ENCODE data around the gene FAM170B. TPM values are rescaled to one million over a fixed set of nuclear protein-coding genes. Genes with fewer than 3 reads are reported as not detected.

FAM170B gene
- polyA plus RNA-seq, 1 of the 3 experiments (the other 2 are of a cell fraction): not detected

DNA sequence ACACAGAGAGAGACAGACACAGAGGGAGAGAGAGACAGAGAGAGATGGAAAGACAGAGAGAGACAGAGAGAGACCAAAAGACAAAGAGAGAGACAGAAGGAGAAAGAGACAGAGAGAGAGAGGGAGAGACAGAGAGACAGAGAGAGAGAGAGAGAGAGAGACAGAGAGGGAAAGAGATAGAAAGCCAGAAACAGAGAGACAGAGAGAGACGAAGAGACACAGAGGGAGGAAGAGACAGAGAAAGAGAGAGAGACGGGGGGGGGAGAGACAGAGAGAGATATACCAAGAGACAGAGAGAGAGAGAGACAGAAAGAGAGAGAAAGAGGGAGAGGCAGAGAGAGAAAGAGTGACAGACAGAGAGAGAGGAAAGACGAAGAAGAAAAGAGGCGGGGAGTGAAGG is 28.7 kb downstream of the FAM170B start:
- Histone ChIP-seq H3K4me2 (no peak overlapping the region), H3K79me2 (ENCODE audit: insufficient read depth) (no peaks in the 10 kb centered on the region), H3K4me3 (ENCODE audit: low read depth in 2 of 2, low read length in 1 of 2) (no peak overlapping the region), H3K27ac (ENCODE audit: low read depth in 2 of 2, low read length in 1 of 2) (no peak overlapping the region), H3K9ac (no peak overlapping the region), H3K4me1 (ENCODE audit: control insufficient read depth in 1 of 2, insufficient read depth in 2 of 2, low read depth in 1 of 2, low read length in 1 of 2) (peaks cover 0 to 15% of the 10 kb centered on the region in 2 experiments; a peak in 1 of 4 replicates), H3K9me2 (no peaks in the 10 kb centered on the region), H3K9me3 (no peaks in the 10 kb centered on the region), H3F3A (replicated peaks; ENCODE audit: insufficient read depth) (no peaks in the 10 kb centered on the region), H3K27me3 (ENCODE audit: insufficient read depth) (no peaks in the 10 kb centered on the region), H3K36me3 (replicated peaks in 1 of 2; ENCODE audit: control insufficient read depth in 1 of 2, insufficient read depth in 2 of 2, low read length in 1 of 2) (no peaks in the 10 kb centered on the region), H2AFZ (ENCODE audit: low read depth) (no peak overlapping the region), H4K20me1 (ENCODE audit: insufficient read depth) (no peaks in the 10 kb centered on the region)
- TF ChIP-seq EZH2phosphoT487 (IDR thresholded peaks at IDR 0.05; ENCODE audit: borderline replicate concordance, low read depth): no peak
- no peak for TF ChIP-seq USF1 (IDR thresholded peaks at IDR 0.05; ENCODE audit: borderline replicate concordance, low read depth)
- TF ChIP-seq SIN3A (IDR thresholded peaks at IDR 0.05; ENCODE audit: borderline replicate concordance, low read depth, low read length): no peak
- TF ChIP-seq, protein P1, sequence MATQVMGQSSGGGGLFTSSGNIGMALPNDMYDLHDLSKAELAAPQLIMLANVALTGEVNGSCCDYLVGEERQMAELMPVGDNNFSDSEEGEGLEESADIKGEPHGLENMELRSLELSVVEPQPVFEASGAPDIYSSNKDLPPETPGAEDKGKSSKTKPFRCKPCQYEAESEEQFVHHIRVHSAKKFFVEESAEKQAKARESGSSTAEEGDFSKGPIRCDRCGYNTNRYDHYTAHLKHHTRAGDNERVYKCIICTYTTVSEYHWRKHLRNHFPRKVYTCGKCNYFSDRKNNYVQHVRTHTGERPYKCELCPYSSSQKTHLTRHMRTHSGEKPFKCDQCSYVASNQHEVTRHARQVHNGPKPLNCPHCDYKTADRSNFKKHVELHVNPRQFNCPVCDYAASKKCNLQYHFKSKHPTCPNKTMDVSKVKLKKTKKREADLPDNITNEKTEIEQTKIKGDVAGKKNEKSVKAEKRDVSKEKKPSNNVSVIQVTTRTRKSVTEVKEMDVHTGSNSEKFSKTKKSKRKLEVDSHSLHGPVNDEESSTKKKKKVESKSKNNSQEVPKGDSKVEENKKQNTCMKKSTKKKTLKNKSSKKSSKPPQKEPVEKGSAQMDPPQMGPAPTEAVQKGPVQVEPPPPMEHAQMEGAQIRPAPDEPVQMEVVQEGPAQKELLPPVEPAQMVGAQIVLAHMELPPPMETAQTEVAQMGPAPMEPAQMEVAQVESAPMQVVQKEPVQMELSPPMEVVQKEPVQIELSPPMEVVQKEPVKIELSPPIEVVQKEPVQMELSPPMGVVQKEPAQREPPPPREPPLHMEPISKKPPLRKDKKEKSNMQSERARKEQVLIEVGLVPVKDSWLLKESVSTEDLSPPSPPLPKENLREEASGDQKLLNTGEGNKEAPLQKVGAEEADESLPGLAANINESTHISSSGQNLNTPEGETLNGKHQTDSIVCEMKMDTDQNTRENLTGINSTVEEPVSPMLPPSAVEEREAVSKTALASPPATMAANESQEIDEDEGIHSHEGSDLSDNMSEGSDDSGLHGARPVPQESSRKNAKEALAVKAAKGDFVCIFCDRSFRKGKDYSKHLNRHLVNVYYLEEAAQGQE (IDR thresholded peaks at IDR 0.05; ENCODE audit: low read depth, low read length): no peak
- no peak for TF ChIP-seq CHD2 (IDR thresholded peaks at IDR 0.05; ENCODE audit: low read length, partially characterized antibody)
- TF ChIP-seq MEF2A (IDR thresholded peaks at IDR 0.05; ENCODE audit: borderline replicate concordance, low read depth): no peak
- TF ChIP-seq, protein P2, sequence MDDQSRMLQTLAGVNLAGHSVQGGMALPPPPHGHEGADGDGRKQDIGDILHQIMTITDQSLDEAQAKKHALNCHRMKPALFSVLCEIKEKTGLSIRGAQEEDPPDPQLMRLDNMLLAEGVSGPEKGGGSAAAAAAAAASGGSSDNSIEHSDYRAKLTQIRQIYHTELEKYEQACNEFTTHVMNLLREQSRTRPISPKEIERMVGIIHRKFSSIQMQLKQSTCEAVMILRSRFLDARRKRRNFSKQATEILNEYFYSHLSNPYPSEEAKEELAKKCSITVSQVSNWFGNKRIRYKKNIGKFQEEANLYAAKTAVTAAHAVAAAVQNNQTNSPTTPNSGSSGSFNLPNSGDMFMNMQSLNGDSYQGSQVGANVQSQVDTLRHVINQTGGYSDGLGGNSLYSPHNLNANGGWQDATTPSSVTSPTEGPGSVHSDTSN (IDR thresholded peaks at IDR 0.05): no peak
- no peak for TF ChIP-seq GATA2 (CRISPR knock-in tag; IDR thresholded peaks at IDR 0.05)
- no peak for TF ChIP-seq ZBTB33 (IDR thresholded peaks at IDR 0.05; ENCODE audit: borderline replicate concordance, low read depth)
- no peak for TF ChIP-seq TCF12 (IDR thresholded peaks at IDR 0.05)
- TF ChIP-seq, protein P3, sequence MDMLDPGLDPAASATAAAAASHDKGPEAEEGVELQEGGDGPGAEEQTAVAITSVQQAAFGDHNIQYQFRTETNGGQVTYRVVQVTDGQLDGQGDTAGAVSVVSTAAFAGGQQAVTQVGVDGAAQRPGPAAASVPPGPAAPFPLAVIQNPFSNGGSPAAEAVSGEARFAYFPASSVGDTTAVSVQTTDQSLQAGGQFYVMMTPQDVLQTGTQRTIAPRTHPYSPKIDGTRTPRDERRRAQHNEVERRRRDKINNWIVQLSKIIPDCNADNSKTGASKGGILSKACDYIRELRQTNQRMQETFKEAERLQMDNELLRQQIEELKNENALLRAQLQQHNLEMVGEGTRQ (IDR thresholded peaks at IDR 0.05; ENCODE audit: borderline replicate concordance, low read depth, low read length): no peak
- no peak for TF ChIP-seq FOXJ3 (CRISPR knock-in tag; IDR thresholded peaks at IDR 0.05)
- no peak for TF ChIP-seq FOSL2 (IDR thresholded peaks at IDR 0.05; ENCODE audit: borderline replicate concordance, low read depth)
- TF ChIP-seq RCOR1 (IDR thresholded peaks at IDR 0.05; ENCODE audit: low read length): no peak
- TF ChIP-seq EP300 (IDR thresholded peaks at IDR 0.05; ENCODE audit: borderline replicate concordance in 1 of 2, low read depth in 1 of 2, low read length in 1 of 2): no peak
- TF ChIP-seq, protein P4, sequence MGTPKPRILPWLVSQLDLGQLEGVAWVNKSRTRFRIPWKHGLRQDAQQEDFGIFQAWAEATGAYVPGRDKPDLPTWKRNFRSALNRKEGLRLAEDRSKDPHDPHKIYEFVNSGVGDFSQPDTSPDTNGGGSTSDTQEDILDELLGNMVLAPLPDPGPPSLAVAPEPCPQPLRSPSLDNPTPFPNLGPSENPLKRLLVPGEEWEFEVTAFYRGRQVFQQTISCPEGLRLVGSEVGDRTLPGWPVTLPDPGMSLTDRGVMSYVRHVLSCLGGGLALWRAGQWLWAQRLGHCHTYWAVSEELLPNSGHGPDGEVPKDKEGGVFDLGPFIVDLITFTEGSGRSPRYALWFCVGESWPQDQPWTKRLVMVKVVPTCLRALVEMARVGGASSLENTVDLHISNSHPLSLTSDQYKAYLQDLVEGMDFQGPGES (IDR thresholded peaks at IDR 0.05; ENCODE audit: low read depth, low read length): no peak
- no peak for TF ChIP-seq TAF1 (IDR thresholded peaks at IDR 0.05; ENCODE audit: borderline replicate concordance, low read depth, low read length)
- no peak for TF ChIP-seq FOXM1 (IDR thresholded peaks at IDR 0.05; ENCODE audit: low read depth)
- TF ChIP-seq, protein P5, sequence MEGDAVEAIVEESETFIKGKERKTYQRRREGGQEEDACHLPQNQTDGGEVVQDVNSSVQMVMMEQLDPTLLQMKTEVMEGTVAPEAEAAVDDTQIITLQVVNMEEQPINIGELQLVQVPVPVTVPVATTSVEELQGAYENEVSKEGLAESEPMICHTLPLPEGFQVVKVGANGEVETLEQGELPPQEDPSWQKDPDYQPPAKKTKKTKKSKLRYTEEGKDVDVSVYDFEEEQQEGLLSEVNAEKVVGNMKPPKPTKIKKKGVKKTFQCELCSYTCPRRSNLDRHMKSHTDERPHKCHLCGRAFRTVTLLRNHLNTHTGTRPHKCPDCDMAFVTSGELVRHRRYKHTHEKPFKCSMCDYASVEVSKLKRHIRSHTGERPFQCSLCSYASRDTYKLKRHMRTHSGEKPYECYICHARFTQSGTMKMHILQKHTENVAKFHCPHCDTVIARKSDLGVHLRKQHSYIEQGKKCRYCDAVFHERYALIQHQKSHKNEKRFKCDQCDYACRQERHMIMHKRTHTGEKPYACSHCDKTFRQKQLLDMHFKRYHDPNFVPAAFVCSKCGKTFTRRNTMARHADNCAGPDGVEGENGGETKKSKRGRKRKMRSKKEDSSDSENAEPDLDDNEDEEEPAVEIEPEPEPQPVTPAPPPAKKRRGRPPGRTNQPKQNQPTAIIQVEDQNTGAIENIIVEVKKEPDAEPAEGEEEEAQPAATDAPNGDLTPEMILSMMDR (IDR thresholded peaks at IDR 0.05): no peak
- no peak for TF ChIP-seq TEAD4 (IDR thresholded peaks at IDR 0.05; ENCODE audit: borderline replicate concordance, insufficient read depth)
- no peak for DNase-seq
- ChIA-PET CTCF (no interaction called here), POLR2A (no interaction called here)
- 41% methylated on average over 4 of the region's 4 CpGs for WGBS (ENCODE audit: low lambda C conversion rate)

All from SK-N-SH (cell line).